ENCODE results near the gene IER5.
"Not testable (repeated sequence)": the region's sequence is repeated elsewhere in the genome, so short reads cannot be mapped to it uniquely, and the experiment has no call there.

Gene IER5

DNA sequence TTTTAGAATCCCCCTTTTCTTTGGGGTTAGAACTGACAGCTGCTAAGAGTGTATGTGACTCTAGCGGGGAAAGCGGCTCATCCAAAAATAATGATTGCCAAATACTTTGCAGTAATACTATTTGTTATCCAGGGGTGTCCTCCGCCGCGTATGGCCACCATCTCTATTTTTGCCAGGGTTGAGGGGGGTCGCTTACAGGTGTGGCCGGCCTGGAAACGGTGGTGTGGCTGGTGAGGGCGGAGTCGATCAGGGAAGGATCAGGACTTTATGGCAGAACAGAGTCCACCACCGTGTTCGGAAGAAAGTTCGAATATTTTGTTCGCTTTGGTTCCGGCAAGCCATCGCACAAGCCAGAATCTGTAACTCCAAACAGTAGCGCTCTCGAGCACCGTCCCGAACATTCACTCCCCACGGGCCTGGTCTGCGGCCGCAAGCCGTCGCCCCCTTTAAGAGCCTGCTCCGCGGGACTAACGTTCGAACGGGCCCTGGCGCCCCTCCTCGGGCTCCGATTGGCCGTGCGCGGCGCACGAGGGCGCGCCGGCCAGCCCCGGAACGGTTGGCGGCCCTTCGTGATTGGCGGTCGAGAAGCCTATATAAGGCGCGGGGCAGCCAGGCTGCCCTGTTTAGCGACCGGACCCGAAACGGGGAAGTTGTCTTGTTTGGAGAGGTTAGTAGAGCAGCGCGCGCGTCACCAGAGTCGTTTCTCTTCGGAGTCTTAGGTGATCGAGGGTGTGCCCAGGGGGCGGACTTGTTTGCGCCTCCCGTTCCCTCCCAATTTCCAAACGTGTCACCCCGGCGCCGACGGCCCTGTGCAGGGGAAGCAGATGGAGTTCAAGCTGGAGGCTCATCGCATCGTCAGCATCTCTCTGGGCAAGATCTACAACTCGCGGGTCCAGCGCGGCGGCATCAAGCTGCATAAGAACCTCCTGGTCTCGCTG is at the start of gene IER5:
IER5 (plus strand) TSS at position 622 of the 938 bp plus-strand sequence; CDS start at position 825, 203 bp downstream.
- peak; percentile 97 for DNase-seq

- no peak for DNase-seq
Measured at GRCh38 chr1:181040284-181040865, 48.1 kb upstream of the IER5 start.

- DNase-seq: no peak
Measured at GRCh38 chr1:181043025-181043888, 45.2 kb upstream of the IER5 start.

- no peak for DNase-seq
Measured at GRCh38 chr1:181044449-181044966, 44.0 kb upstream of the IER5 start.

- DNase-seq: not testable (repeated sequence)
Measured at GRCh38 chr1:181045946-181046345, 42.6 kb upstream of the IER5 start.

DNA sequence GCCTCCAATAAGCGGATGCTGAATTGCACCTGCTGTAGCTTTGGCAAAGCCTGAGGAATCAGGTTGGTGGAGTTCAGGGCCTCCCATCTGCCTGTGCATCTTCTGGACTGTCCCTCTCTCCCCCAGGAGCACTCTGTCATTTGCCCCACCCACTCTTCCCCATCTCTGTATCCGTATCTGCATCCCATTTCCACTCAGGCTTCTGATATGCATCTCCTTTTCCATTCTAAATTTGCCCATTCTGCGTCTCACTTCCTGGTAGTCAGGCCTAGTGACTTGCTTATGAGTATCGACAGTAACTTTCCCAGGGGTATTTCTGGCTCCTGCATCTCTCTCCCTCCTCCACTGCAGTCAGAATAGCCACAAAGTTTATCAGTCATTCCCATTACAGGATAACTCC is 39.1 kb upstream of the IER5 start:
- no peak for DNase-seq

GRCh38 chr1:181050922-181051321 is 37.6 kb upstream of the IER5 start:
- DNase-seq: no peak

GRCh38 chr1:181056560-181056959 is 31.9 kb upstream of the IER5 start:
- DNase-seq: no peak

DNA sequence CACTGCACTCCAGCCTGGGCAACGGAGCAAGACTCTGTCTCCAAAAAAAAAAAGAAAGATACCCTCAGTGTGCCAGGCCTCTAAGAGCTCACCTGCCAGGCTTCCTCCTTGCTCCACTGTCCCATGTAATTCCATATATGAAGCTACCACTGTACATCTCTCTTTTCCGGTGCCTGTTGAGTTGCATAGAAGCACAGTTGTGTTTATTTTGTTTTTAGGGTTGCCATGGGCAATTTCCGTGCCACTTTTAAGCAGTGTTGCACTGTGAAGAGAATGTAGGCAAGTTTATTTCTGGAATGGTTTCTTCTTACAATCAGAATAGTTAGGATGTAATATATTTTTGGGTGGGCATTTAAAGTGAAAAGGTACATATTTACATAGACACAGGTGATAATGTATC is 31.4 kb upstream of the IER5 start:
- DNase-seq: no peak

DNA sequence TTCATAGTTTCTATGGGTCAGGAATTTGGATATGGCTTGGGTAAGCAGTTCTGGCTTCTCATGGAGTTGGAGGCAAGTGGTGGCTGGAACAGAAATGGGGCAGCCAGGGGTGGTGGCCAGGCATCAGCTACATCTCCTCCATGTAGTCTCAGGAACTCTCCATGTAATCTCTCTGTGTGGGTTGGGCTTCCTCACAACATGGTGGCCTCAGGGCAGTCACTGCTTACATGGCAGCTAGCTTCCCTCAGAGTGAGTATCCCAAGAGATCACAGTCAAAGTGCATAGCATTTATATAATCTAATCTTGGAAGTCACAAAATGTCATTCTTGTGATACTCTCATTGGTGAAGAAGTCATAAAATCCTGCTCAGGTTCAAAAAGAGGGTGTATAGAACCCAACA is 29.1 kb upstream of the IER5 start:
- no peak for DNase-seq

- DNase-seq: no peak
Measured at GRCh38 chr1:181060066-181060465, 28.4 kb upstream of the IER5 start.

- DNase-seq: not testable (repeated sequence)
Measured at GRCh38 chr1:181060947-181061346, 27.6 kb upstream of the IER5 start.

DNA sequence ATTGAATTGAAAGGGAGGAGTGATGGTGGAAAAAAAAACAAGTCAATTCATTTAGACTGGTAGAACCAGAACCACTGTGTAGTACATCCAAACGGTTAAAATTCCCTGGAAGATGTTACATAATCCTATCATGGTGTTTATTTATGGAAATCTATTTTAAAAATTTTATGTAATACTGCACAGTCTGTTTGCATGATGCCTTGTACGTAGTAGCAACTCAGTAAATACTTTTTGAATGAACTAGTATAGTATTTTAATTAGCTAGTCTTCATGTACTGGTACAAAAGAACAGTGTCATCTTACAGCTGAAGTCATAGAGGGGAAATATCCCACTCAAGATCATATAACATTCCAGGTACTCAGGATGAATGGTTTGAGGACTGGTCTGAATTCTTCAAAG is 27.0 kb upstream of the IER5 start:
- DNase-seq: no peak

GRCh38 chr1:181061891-181062835 is 26.3 kb upstream of the IER5 start:
- DNase-seq: no peak

DNA sequence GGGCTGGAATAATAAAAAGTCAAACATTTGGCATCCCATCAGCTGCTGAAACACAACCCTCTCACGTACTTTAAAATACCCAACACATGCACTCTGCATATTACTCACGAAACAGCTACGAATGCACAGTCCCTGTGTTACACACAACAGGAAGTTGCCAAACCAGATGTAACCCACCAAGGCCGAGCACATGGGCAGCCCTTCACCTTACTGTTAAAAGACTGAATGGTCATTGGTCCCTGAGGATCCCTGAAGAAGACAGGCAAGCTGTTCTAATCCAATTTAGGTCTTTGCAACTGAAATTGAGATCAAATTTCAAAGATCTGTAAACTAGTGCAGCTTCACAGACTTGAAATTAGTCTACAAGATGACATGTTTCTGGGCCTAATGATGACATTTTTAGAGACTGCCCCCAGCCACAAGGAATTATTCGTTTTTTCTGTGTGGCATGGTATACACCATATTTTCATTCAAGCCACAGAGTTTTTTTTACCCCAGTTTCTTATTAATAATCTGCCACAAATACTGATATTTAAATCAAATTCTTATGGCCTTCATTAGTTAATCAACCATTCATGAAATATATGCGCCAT is 25.6 kb upstream of the IER5 start:
- DNase-seq: peak; percentile 19

- DNase-seq: no peak
Measured at GRCh38 chr1:181064011-181064623, 24.4 kb upstream of the IER5 start.

DNA sequence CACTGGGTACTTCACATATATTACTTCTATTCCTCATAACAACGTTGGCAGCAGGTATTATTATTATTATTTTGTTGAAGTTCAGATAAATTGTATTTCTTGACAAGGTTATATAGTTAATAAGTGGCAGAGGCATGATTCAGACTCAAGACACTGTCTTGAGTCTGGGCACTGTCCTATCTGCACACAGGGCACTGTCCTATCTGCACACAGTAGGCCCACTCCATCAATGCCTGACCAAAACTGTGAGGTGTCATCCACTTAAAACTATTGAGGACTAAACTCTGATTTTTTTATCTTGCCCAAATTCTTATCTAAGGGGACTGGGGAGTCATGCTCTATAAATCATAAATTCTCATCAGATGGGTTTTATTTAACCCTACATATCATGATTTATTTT is 23.8 kb upstream of the IER5 start:
- DNase-seq: no peak

DNA sequence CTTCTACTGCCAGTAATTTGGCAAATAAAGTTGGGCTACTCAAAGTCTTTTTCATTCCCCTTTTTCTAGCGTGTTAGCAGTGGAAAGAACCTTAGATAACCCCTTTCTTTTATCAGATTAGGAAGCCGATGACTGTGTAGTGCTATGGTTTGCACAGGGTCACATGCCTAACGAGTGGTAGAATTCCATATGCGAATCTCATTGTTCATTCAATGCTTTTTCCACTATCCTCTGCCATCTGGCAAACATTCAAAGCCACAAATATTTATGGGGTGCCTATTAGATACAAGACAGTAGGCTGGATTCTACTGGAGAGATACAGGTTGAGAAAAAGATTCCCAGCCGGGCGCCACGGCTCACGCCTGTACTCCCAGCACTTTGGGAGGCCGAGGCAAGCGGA is 14.9 kb upstream of the IER5 start:
- no peak for DNase-seq

DNA sequence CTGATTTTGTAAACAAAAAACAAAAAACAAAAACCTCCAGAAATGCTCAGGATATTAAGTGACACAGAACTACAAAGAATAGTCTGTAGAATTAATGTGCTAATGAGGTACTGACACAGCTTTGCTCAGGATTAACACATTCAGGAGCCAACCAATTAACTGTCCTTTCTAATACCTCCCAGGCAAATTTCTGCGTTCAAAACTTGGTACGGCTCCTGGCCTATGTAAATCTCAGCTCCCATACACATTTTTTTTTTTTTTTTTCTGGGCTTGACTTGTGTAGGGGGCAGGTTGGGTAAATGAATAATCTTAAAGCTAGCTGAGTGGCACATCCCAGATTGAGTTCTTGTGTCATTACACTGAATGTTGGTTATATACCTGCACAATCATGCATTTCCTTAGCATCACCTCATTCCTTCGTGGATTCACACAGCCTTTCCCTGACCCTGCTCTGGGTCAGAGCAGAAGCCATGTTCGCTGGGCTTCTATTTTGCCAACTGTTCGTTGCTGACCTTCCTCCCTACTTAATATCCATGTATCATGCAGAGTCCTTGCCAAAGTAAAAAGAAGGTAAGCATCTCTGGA is 12.6 kb upstream of the IER5 start:
- DNase-seq: no peak

DNA sequence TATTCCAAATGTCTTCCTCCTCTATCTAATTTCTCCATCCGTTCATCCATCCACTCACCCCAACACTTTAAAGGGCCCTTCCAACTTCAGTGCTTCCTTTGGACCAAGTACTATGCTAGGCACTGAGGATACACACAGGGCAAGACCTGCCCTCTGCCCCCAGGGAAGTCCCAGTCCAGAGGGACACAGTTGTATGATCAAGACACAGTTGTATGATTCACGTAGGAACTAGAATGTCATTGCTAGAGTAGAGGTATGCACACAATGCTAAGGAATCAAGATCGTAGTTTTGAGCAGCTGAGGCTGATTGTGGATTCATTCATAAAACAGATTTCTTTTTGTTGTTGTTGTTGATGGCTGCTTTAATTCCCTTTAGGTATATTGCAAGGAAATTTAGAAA is 11.6 kb upstream of the IER5 start:
- DNase-seq: no peak
